HepG2 (cell line): ENCODE measurements around the gene IL11RA. TPM values are rescaled to one million over a fixed set of nuclear protein-coding genes. Genes with fewer than 3 reads are reported as not detected.

Source experiments
- ATF4 ChIP-seq, 2 experiments: fragments of 450-650 bp in 1 of 2; sonication (generic) in 1 of 2; formaldehyde crosslinking; IDR thresholded peaks; 2 replicates each; pipeline versions ENCODE4 v1.5.0 to v1.8.0; 2020 to 2022; ENCODE audit warnings: mild to moderate bottlenecking in 1 of 2, missing genetic modification reagents in 1 of 2
- FOXK1 ChIP-seq: sonication (generic); formaldehyde crosslinking; IDR thresholded peaks from 2 replicates; pipeline ENCODE4 v1.4.0; 2020; ENCODE audit warnings: low read depth, missing genetic modification reagents, borderline replicate concordance
- GATA4 ChIP-seq: sonication (generic); IDR thresholded peaks from 2 replicates; pipeline ENCODE4 v1.6.1; 2016; ENCODE audit warnings: antibody characterized with exemption, low read depth, borderline replicate concordance
- HNRNPUL1 ChIP-seq: fragments of 200-400 bp; formaldehyde crosslinking; IDR thresholded peaks from 2 replicates; pipeline ENCODE4 v1.6.1; 2017; ENCODE audit warnings: low read depth, mild to moderate bottlenecking, low read length, moderate library complexity
- NKX3-1 ChIP-seq: sonication (generic); formaldehyde crosslinking; IDR thresholded peaks from 2 replicates; pipeline ENCODE4 v1.5.0; 2020; ENCODE audit warnings: missing genetic modification reagents
- NPAS2 ChIP-seq: sonication (generic); formaldehyde crosslinking; IDR thresholded peaks from 2 replicates; pipeline ENCODE4 v1.8.0; 2022; ENCODE audit warnings: mild to moderate bottlenecking, missing genetic modification reagents, borderline replicate concordance
- PHF8 ChIP-seq: sonication (generic); formaldehyde crosslinking; IDR thresholded peaks from 2 replicates; pipeline ENCODE4 v1.5.0; 2020; ENCODE audit warnings: missing genetic modification reagents
- RBAK ChIP-seq: sonication (generic); formaldehyde crosslinking; IDR thresholded peaks from 2 replicates; pipeline ENCODE4 v1.5.1; 2020; ENCODE audit warnings: mild to moderate bottlenecking, missing genetic modification reagents
- RCOR2 ChIP-seq: IDR thresholded peaks from 2 replicates; pipeline ENCODE4 v1.6.1; 2016; ENCODE audit warnings: missing biosample characterization, missing genetic modification reagents
- SMYD3 ChIP-seq: sonication (generic); formaldehyde crosslinking; IDR thresholded peaks from 2 replicates; pipeline ENCODE4 v1.8.1; 2023; ENCODE audit warnings: mild to moderate bottlenecking, missing genetic modification reagents
- THAP9 ChIP-seq: sonication (generic); formaldehyde crosslinking; IDR thresholded peaks from 2 replicates; pipeline ENCODE4; 2020; ENCODE audit warnings: missing genetic modification reagents, mild to moderate bottlenecking, borderline replicate concordance
- ZBTB2 ChIP-seq: sonication (generic); formaldehyde crosslinking; IDR thresholded peaks from 2 replicates; pipeline ENCODE4 v1.8.0; 2022; ENCODE audit warnings: low read depth, missing genetic modification reagents
- ZNF251 ChIP-seq: sonication (generic); formaldehyde crosslinking; IDR thresholded peaks from 2 replicates; pipeline ENCODE4 v1.9.0; 2021; ENCODE audit warnings: mild to moderate bottlenecking, missing genetic modification reagents
- ZNF256 ChIP-seq: sonication (generic); formaldehyde crosslinking; conservative IDR thresholded peaks from 2 replicates; pipeline ENCODE4 v1.4.0; 2020; ENCODE audit warnings: missing genetic modification reagents
- ZNF34 ChIP-seq: sonication (generic); formaldehyde crosslinking; IDR thresholded peaks from 2 replicates; pipeline ENCODE4 v1.4.0; 2020; ENCODE audit warnings: mild to moderate bottlenecking, missing genetic modification reagents, borderline replicate concordance
- ZNF652 ChIP-seq: IDR thresholded peaks from 2 replicates; pipeline ENCODE4 v1.6.1; 2016; ENCODE audit warnings: low read depth, borderline replicate concordance
- ZNF724P ChIP-seq: sonication (generic); formaldehyde crosslinking; IDR thresholded peaks from 2 replicates; pipeline ENCODE4 v1.8.0; 2022; ENCODE audit warnings: missing genetic modification reagents, borderline replicate concordance
- polyA plus RNA-seq, 8 experiments: library from polyadenylated mRNA; depleted of rRNA in 3 of 8; stranded (reverse) in 7 of 8; unstranded in 1 of 8; fragments of >200 nt; fragmentation: Illumina TruSeq in 4 of 8; extraction: Trizol in 4 of 8; gene quantifications; 2 replicates each; pipeline versions ENCODE4 v1.2.1 to v1.2.3, GENCODE V29; 2011 to 2016; ENCODE audit warnings: low read depth in 4 of 8, missing spikeins in 1 of 8, mixed read lengths in 1 of 8; ENCODE audit not compliant: insufficient read depth in 1 of 8
- total RNA-seq, 5 experiments: library from RNA; depleted of rRNA; stranded (reverse); fragments of >200 nt; fragmentation: Illumina TruSeq; extraction: Trizol; gene quantifications; 2 replicates each; pipeline ENCODE4 v1.2.3, GENCODE V29; 2016; ENCODE audit warnings: low read depth in 1 of 5

IL11RA gene
- total and polyA plus RNA-seq, 2 of the 13 experiments (the other 11 are each of a cell fraction or from before 2014, with no cell fraction given) = 2.0 to 4.2 TPM

- 0 out of 2 replicates have a peak, but pooled peaks have one; percentile 67 for TF ChIP-seq SMYD3 (CRISPR knock-in tag)
- no peak; the same call in 1 of the 2 replicates for TF ChIP-seq NPAS2
- TF ChIP-seq HNRNPUL1 = no peak
- TF ChIP-seq PHF8 (CRISPR knock-in tag) = peak; percentile 80
- TF ChIP-seq ZNF251 (CRISPR knock-in tag) = no peak
- TF ChIP-seq ZNF724P (CRISPR knock-in tag) = peak; percentile 35; the same call in 1 of the 2 replicates
- TF ChIP-seq ZNF34 = 0 out of 2 replicates have a peak, but pooled peaks have one; percentile 41
- 0 out of 2 replicates have a peak, but pooled peaks have one; percentile 23 for TF ChIP-seq NKX3-1 (CRISPR knock-in tag)
- 0 out of 2 replicates have a peak, but pooled peaks have one; percentile 51 for TF ChIP-seq ZBTB2 (CRISPR knock-in tag)
- TF ChIP-seq ZNF256 (CRISPR knock-in tag) = no peak
- no peak for TF ChIP-seq RCOR2
- TF ChIP-seq GATA4 = no peak; the same call in 1 of the 2 replicates
- TF ChIP-seq RBAK (CRISPR knock-in tag) = no peak
- TF ChIP-seq ATF4 (CRISPR knock-in tag; IDR thresholded peaks at IDR 0.05) = peak in 1 of 2 experiments; percentile 52; a peak in 1 of 4 replicates
- TF ChIP-seq THAP9 (CRISPR knock-in tag) = 0 out of 2 replicates have a peak, but pooled peaks have one; percentile 16
- no peak; the same call in 1 of the 2 replicates for TF ChIP-seq FOXK1 (CRISPR knock-in tag)
- TF ChIP-seq ZNF652 (CRISPR knock-in tag) = no peak
These were observed 14.4 kb upstream of the IL11RA start, which contains the start of gene SIGMAR1 (continued) for GRCh38 chr9:34637356-34638137.
